ENCODE results near the gene INAVA. TPM values are rescaled to one million over a fixed set of nuclear protein-coding genes. Genes with fewer than 3 reads are reported as not detected.

The INAVA gene
- total RNA-seq, 1 donor from 2014 or later = 35.8 TPM

GRCh38 chr1:200947059-200947566 is 52.4 kb downstream of the INAVA start:
- no peak for DNase-seq (ENCODE audit: low spot score)
- peaks cover 2% of the 10 kb centered on the region for H3K27me3 Mint-ChIP-seq (ENCODE audit: unreplicated experiment)
- TF ChIP-seq CTCF (IDR thresholded peaks at IDR 0.05; ENCODE audit: unreplicated experiment) = no peak
- H3K36me3 Mint-ChIP-seq (ENCODE audit: low read depth, unreplicated experiment) = peaks cover 11% of the 10 kb centered on the region
- H3K4me3 Mint-ChIP-seq (ENCODE audit: unreplicated experiment) = no peak overlapping the region
- no peak overlapping the region for H3K27ac Mint-ChIP-seq (ENCODE audit: unreplicated experiment)
- no peaks in the 10 kb centered on the region for H3K4me1 Mint-ChIP-seq (ENCODE audit: unreplicated experiment)
- peaks cover 7% of the 10 kb centered on the region for H3K9me3 Mint-ChIP-seq (ENCODE audit: unreplicated experiment)

DNA sequence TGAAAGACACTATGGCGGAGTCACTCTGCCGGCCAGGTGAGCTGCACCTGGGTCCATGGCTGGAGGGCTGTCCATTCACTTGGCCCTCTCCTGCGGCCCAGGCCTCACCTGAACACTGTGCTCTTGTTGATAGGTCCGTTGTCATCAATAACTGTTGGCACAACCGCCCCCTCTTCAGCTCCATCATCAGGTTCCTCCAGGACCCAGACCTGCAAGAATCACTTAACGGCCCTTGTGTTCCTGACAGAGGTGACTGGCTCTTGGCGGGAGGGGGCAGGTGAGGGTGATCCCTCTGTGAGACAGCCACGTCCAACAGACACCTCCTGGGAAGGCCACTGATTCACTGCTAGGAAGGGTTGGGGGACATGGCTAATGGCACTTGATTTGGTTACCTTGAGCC is 54.9 kb downstream of the INAVA start:
- Mint-ChIP-seq H3K36me3 (ENCODE audit: low read depth, unreplicated experiment) (peaks cover 11% of the 10 kb centered on the region), H3K27ac (ENCODE audit: unreplicated experiment) (no peak overlapping the region), H3K4me1 (ENCODE audit: unreplicated experiment) (no peaks in the 10 kb centered on the region), H3K9me3 (ENCODE audit: unreplicated experiment) (peaks cover 7% of the 10 kb centered on the region), H3K27me3 (ENCODE audit: unreplicated experiment) (peaks cover 2% of the 10 kb centered on the region), H3K4me3 (ENCODE audit: unreplicated experiment) (no peak overlapping the region)
- no peak for DNase-seq (ENCODE audit: low spot score)
- TF ChIP-seq CTCF (IDR thresholded peaks at IDR 0.05; ENCODE audit: unreplicated experiment) = no peak

GRCh38 chr1:200951016-200951415 is 56.3 kb downstream of the INAVA start:
- TF ChIP-seq CTCF (IDR thresholded peaks at IDR 0.05; ENCODE audit: unreplicated experiment) = no peak
- peaks cover 4% of the 10 kb centered on the region for H3K27me3 Mint-ChIP-seq (ENCODE audit: unreplicated experiment)
- no peaks in the 10 kb centered on the region for H3K4me1 Mint-ChIP-seq (ENCODE audit: unreplicated experiment)
- peaks cover 7% of the 10 kb centered on the region for H3K9me3 Mint-ChIP-seq (ENCODE audit: unreplicated experiment)
- no peak overlapping the region for H3K27ac Mint-ChIP-seq (ENCODE audit: unreplicated experiment)
- DNase-seq (ENCODE audit: low spot score) = no peak
- H3K4me3 Mint-ChIP-seq (ENCODE audit: unreplicated experiment) = no peak overlapping the region
- H3K36me3 Mint-ChIP-seq (ENCODE audit: low read depth, unreplicated experiment) = peaks cover 11% of the 10 kb centered on the region

DNA sequence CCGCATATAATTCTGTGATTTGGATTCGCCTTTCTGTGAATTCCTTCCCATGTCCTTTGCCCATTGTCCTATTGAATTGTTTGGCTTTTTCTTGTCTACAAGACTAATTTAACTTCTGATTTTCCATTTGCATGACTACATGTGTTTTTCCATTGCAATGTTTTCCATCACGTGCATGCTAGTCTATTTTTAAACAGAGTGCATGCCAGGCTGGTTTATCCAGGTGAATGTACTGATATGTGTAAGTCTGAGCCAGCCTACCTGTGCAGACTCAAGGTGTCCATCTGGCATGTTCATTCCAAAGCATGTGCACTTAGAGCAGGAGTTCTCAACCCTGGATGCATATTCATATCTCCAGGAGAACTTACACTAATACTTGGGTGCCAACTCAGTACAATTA is 59.7 kb downstream of the INAVA start:
- DNase-seq (ENCODE audit: low spot score) = no peak
- Mint-ChIP-seq H3K4me1 (ENCODE audit: unreplicated experiment) (no peaks in the 10 kb centered on the region), H3K27ac (ENCODE audit: unreplicated experiment) (no peak overlapping the region), H3K36me3 (ENCODE audit: low read depth, unreplicated experiment) (no peaks in the 10 kb centered on the region), H3K27me3 (ENCODE audit: unreplicated experiment) (peaks cover 2% of the 10 kb centered on the region), H3K4me3 (ENCODE audit: unreplicated experiment) (no peak overlapping the region), H3K9me3 (ENCODE audit: unreplicated experiment) (no peaks in the 10 kb centered on the region)
- TF ChIP-seq CTCF (IDR thresholded peaks at IDR 0.05; ENCODE audit: unreplicated experiment) = no peak

GRCh38 chr1:200958597-200958996 is 63.9 kb downstream of the INAVA start:
- no peaks in the 10 kb centered on the region for H3K9me3 Mint-ChIP-seq (ENCODE audit: unreplicated experiment)
- TF ChIP-seq CTCF (IDR thresholded peaks at IDR 0.05; ENCODE audit: unreplicated experiment) = no peak
- H3K36me3 Mint-ChIP-seq (ENCODE audit: low read depth, unreplicated experiment) = no peaks in the 10 kb centered on the region
- no peak for DNase-seq (ENCODE audit: low spot score)
- H3K27me3 Mint-ChIP-seq (ENCODE audit: unreplicated experiment) = peaks cover 5% of the 10 kb centered on the region
- no peak overlapping the region for H3K4me3 Mint-ChIP-seq (ENCODE audit: unreplicated experiment)
- no peaks in the 10 kb centered on the region for H3K4me1 Mint-ChIP-seq (ENCODE audit: unreplicated experiment)
- H3K27ac Mint-ChIP-seq (ENCODE audit: unreplicated experiment) = no peak overlapping the region
